K562 treated with DMSO at 1 percent for 12 hours (cell line): ENCODE measurements around the gene POLE2. TPM values are rescaled to one million over a fixed set of nuclear protein-coding genes. Genes with fewer than 3 reads are reported as not detected.

ENCODE experiments used
- total RNA-seq: library from RNA; unstranded; fragments of 300-600 nt; gene quantifications from 2 replicates; pipeline ENCODE4 v1.2.3, GENCODE V29; 2022; ENCODE audit not compliant: insufficient read depth

Gene POLE2
- 7.3 and 16.0 TPM in 2 replicates for total RNA-seq

DNA sequence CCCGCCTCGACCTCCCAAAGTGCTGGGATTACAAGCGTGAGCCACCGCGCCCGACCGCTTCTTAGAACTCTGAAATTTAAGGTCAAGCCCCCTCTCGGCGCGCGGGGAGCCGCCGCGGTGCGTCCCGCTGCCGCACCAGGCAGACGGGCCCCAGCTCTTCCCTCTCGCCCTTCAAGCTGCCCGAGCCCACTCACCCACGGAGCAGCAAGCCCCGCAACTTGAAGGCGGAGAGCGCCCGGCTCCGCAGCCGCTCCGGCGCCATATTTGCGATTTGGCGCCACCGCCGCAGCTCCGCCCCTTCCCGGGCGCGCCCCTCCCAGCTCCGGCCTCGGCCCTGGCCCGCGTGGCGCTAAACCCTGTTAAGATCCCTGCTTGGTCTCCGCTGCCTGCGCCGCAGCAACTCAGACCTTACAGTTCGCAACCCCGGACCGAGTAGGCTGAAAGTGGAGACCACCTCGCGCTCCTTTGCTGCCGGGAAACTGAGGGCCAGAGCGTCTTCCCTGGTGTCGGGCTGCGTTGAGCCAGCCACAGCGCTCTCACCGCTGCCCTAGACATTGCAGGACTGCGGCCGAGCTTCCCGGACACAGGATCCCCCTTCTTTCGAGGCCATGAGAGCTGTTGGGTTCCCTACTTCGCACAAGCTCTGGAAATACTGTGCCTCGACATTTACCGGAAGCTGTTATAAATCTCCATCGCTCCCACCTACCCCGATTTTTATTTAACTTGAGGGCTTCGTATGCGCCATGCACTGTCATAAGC is at the start of gene POLE2:
Gene POLE2 (minus strand): TSS at position 273 of the 759 bp plus-strand sequence. CDS start 11 bp downstream, at position 262.

DNA sequence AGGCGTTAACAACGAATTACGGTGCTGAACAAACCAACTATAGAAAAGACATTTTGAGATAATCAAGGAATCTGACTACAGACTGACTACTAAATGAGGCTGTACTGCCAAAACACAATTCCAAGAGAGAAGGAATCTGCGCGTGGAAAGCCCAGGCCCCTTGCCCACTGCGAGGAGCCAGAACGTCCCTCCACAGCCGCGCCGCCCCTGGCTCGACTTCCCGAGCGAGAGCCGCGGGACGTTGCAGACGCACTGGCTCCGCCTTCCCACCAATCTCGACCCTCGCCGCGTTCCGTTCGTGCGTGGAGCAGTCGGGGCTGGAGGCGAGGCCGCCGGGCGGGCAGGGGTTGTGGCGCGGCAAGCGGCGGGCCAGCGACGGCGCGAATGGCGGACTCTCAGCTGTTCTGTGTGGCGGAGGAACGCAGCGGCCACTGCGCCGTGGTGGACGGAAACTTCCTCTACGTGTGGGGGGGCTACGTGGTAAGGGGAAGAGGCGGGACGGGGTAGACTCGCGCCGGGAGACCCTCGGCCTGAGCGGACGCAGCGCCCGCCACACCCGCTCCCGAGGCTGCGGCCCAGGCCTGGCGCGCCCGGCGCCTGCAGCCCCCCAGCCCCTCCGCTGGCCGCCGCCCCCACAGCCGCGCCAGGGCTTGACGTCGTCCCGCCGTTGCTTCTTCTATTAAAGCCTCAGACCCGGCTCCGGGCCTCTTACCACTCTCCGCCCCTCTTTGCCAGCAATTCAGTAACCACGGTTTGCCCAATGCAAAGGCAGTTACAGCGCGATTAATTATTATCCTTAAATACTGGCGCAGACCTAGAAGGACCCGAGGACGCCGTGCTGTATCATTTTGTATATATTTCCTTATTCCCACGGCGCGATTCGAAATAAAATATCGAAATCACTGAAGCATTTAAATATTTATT is 5.1 kb upstream of the POLE2 start, which contains the start of gene KLHDC1:
Gene KLHDC1 (plus strand): TSS at position 310 of the 924 bp plus-strand sequence. CDS start 75 bp downstream, at position 385.

GRCh38 chr14:49634547-49635334 is 53.3 kb downstream of the POLE2 start, which contains the start of gene DNAAF2:
DNAAF2 (minus strand) TSS chr14:49635244; CDS start chr14:49635149, 95 bp downstream.

DNA sequence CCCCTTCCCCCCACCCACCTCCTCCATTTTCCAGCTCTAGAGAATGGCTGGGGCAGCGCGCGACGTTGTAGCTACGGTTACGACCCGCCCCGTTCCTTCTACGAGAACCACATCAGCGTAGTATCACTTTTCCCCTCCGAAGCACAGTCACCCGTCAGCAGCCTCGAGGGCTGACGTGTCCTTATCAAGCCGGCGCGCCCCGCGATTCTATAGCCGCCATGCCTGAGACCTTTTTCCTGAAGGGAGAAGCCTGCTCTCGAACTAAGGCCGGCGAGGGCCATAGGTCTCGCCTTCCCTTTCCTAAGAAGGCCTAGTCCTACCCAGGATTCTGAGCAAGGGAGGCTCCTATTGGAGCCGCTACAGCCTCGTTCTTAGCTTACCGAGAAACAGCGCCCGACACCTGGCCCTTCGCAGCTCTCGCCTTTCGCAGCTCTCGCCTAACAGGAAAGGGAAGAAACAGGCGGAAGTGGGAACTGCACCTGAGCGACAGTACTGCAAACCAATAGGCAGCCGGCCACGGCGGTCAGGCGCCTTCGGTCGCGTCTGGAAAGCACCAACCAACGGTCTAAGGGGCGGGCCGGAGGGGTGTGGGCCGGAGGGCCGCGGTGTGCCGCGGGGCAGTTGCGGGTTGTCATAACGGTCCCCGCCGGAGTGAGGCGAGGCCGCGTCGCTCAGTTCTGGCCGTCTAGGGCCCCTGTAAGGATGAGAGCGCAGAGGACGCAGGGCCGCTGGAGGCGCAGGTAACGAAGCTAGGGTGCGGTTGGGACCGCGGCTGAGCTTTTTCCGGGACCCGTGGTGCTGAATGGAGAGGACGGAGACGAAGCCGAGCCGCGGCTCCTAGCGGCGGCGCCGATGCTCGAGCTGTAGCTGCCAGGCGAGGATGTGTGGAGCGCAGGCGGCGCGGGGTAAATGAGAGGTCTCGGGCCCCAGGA is 67.6 kb downstream of the POLE2 start, which contains the start of the genes MGAT2 and RPL36AL:
Gene MGAT2 (plus strand): TSS at position 618 of the 932 bp plus-strand sequence. CDS start 470 bp downstream, outside the sequence.
Gene RPL36AL (minus strand): TSS at position 445 of the 932 bp plus-strand sequence. CDS start 1,522 bp downstream, outside the sequence.

GRCh38 chr14:49598485-49599300 is 89.3 kb downstream of the POLE2 start, which contains the start of gene LRR1:
LRR1 (plus strand) TSS chr14:49598940; CDS start chr14:49599021, 81 bp downstream.

Other genes starting within 250 kb of the POLE2 start
- gene RPS29, start 101.8 kb downstream of the POLE2 start, total RNA-seq = 5,986 and 9,921 TPM in 2 replicates
- 22.0 and 26.5 TPM in 2 replicates for gene LRR1, start 89.3 kb downstream of the POLE2 start, total RNA-seq
- gene RPL36AL, start 67.6 kb downstream of the POLE2 start, total RNA-seq = 149 and 209 TPM in 2 replicates
- gene MGAT2, start 67.4 kb downstream of the POLE2 start, total RNA-seq = 22.6 and 36.1 TPM in 2 replicates
- 5.5 and 8.6 TPM in 2 replicates for gene DNAAF2, start 53.0 kb downstream of the POLE2 start, total RNA-seq
- gene KLHDC1, start 4.9 kb upstream of the POLE2 start, total RNA-seq = 1.1 TPM in 1 of 2 replicates, not detected in the other
- gene KLHDC2, start 79.9 kb upstream of the POLE2 start, total RNA-seq = 27.5 and 50.1 TPM in 2 replicates
- 14.0 and 32.4 TPM in 2 replicates for gene NEMF, start 164.6 kb upstream of the POLE2 start, total RNA-seq
- gene ARF6, start 204.9 kb upstream of the POLE2 start, total RNA-seq = 21.5 and 33.0 TPM in 2 replicates